ENCODE results near the gene NDUFV2. TPM values are rescaled to one million over a fixed set of nuclear protein-coding genes. Genes with fewer than 3 reads are reported as not detected.
A peak's percentile ranks its signal among the peaks of the same experiment; 100 is the strongest.

The NDUFV2 gene
- total RNA-seq, 1 experiment from 2014 or later: 215 TPM

DNA sequence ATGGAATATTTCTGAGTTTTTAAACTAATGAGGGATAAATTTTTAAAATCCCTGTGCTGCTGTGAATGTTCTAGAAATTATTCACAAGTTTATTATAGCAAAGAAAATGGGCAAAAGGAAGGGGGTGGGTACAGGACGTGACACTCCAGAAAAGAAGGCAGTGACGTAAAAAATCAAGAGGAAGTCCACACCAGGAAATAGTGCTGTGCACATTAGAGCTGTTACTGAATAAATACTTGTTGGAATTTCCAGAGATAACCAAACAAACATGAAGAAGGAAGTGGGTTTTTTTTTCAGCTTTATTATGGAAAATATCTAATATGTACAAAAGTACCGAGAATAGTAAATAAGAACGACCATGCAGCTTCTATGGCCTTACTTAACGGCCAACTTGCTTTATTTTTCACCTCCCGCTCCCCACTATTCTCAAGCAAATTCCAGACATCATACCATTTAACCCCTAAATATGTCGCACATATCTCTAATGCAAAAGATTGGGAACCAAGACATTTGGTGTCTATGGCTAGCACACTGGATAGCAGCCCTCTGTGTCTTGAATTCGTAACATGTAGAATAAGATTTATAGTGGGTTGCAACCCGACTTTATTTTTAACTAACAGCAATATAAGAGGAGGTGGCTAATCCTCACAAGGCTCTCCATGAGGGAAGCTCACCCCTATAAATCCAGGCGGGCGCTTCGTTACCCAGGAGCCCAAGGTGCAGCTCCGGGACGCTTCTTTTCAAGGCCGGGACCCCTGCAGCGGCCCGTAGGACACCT, 580 bp upstream of the NDUFV2 start:
- Histone ChIP-seq H3K4me3 (peak overlapping the region; percentile 100), H3K9me2 (ENCODE audit: insufficient read depth) (no peaks in the 10 kb centered on the region), H3K9me3 (ENCODE audit: insufficient read depth, low read depth) (no peaks in the 10 kb centered on the region), H3K36me3 (ENCODE audit: low read depth) (peaks cover 9% of the 10 kb centered on the region; the same call in 1 of the 2 replicates), H3K4me2 (peak overlapping the region; percentile 99), H4K20me1 (ENCODE audit: insufficient read depth) (peaks cover 34% of the 10 kb centered on the region), H3K79me2 (ENCODE audit: low read depth) (peaks cover 49% of the 10 kb centered on the region), H3K4me1 (replicated peaks; ENCODE audit: insufficient read depth) (peaks cover 38% of the 10 kb centered on the region), H2AFZ (peak overlapping the region; percentile 100), H3F3A (ENCODE audit: insufficient read depth, low read depth) (peaks cover 5% of the 10 kb centered on the region; the same call in 1 of the 2 replicates), H3K27ac (peak overlapping the region; percentile 86), H3K27me3 (ENCODE audit: insufficient read depth, low read depth) (no peaks in the 10 kb centered on the region)
- ChIA-PET CTCF (interaction anchor here (0.6 to 1.1 kb wide), 2 partner anchors 28 to 31 kb away, joined by 3 to 4 read pairs; no protein-coding TSS in a partner anchor), POLR2A (ENCODE audit: unreplicated experiment) (interaction anchor here (0.7 kb wide), 3 partner anchors 308 to 1415 kb away, joined by 3 to 12 read pairs (median 8); no protein-coding TSS in a partner anchor)
- TSS peak; percentile 90 for BruUV-seq (replicated peaks)
- TF ChIP-seq EZH2 (IDR thresholded peaks at IDR 0.05; ENCODE audit: low read depth): no peak
- TF ChIP-seq, protein P1, sequence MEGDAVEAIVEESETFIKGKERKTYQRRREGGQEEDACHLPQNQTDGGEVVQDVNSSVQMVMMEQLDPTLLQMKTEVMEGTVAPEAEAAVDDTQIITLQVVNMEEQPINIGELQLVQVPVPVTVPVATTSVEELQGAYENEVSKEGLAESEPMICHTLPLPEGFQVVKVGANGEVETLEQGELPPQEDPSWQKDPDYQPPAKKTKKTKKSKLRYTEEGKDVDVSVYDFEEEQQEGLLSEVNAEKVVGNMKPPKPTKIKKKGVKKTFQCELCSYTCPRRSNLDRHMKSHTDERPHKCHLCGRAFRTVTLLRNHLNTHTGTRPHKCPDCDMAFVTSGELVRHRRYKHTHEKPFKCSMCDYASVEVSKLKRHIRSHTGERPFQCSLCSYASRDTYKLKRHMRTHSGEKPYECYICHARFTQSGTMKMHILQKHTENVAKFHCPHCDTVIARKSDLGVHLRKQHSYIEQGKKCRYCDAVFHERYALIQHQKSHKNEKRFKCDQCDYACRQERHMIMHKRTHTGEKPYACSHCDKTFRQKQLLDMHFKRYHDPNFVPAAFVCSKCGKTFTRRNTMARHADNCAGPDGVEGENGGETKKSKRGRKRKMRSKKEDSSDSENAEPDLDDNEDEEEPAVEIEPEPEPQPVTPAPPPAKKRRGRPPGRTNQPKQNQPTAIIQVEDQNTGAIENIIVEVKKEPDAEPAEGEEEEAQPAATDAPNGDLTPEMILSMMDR (conservative IDR thresholded peaks at IDR 0.05): no peak
- DNase-seq: peak; percentile 17 to 84
- intact Hi-C loops (cut with micrococcal nuclease; ENCODE audit: unreplicated experiment): loop anchor here (1.0 to 2.0 kb wide), 5 partner anchors 15 to 490 kb away; partner anchors contain the start of gene ANKRD12

- Histone ChIP-seq H4K20me1 (ENCODE audit: insufficient read depth) (peaks cover 48% of the 10 kb centered on the region), H3K4me2 (peak overlapping the region; percentile 91), H3K27me3 (ENCODE audit: insufficient read depth, low read depth) (no peaks in the 10 kb centered on the region), H2AFZ (peak overlapping the region; percentile 77), H3F3A (ENCODE audit: insufficient read depth, low read depth) (peaks cover 5% of the 10 kb centered on the region; the same call in 1 of the 2 replicates), H3K36me3 (ENCODE audit: low read depth) (peaks cover 9% of the 10 kb centered on the region), H3K9me3 (ENCODE audit: insufficient read depth, low read depth) (no peaks in the 10 kb centered on the region), H3K27ac (peak overlapping the region; percentile 68), H3K79me2 (ENCODE audit: low read depth) (peaks cover 64% of the 10 kb centered on the region), H3K9me2 (ENCODE audit: insufficient read depth) (no peaks in the 10 kb centered on the region), H3K4me1 (replicated peaks; ENCODE audit: insufficient read depth) (peaks cover 40% of the 10 kb centered on the region), H3K4me3 (peak overlapping the region; percentile 100)
- no peak for TF ChIP-seq EZH2 (IDR thresholded peaks at IDR 0.05; ENCODE audit: low read depth)
- TF ChIP-seq, protein P1 (conservative IDR thresholded peaks at IDR 0.05): no peak
- intact Hi-C loops (cut with micrococcal nuclease; ENCODE audit: unreplicated experiment): loop anchor here (2.0 kb wide), 1 partner anchor 31 kb away; no protein-coding TSS in a partner anchor
- POLR2A ChIA-PET (ENCODE audit: unreplicated experiment): interaction anchor here (0.5 to 0.7 kb wide), 3 partner anchors 12 to 402 kb away, joined by 3 to 4 read pairs (median 3); no protein-coding TSS in a partner anchor
- BruUV-seq (replicated peaks): no TSS peak
- CTCF ChIA-PET: interaction anchor here (0.5 kb wide), 1 partner anchor 231 kb away, joined by 4 read pairs; the partner anchor contains the start of gene TWSG1
- DNase-seq: peak in 1 of 2 experiments; percentile 55
Observed at GRCh38 chr18:9103376-9103873, 926 bp downstream of the NDUFV2 start.

GRCh38 chr18:9104244-9104901, 1.9 kb downstream of the NDUFV2 start:
- peaks cover 9% of the 10 kb centered on the region for H3K36me3 ChIP-seq (ENCODE audit: low read depth)
- no peak for TF ChIP-seq EZH2 (IDR thresholded peaks at IDR 0.05; ENCODE audit: low read depth)
- TF ChIP-seq, protein P1 (conservative IDR thresholded peaks at IDR 0.05): no peak
- no peaks in the 10 kb centered on the region for H3K9me2 ChIP-seq (ENCODE audit: insufficient read depth)
- H3K4me3 ChIP-seq: peak overlapping the region; percentile 100
- peak overlapping the region; percentile 91 for H3K4me2 ChIP-seq
- intact Hi-C loops (cut with micrococcal nuclease; ENCODE audit: unreplicated experiment): no loop called here
- no peaks in the 10 kb centered on the region for H3K27me3 ChIP-seq (ENCODE audit: insufficient read depth, low read depth)
- H4K20me1 ChIP-seq (ENCODE audit: insufficient read depth): peaks cover 57% of the 10 kb centered on the region
- H3F3A ChIP-seq (ENCODE audit: insufficient read depth, low read depth): peaks cover 5% of the 10 kb centered on the region; the same call in 1 of the 2 replicates
- ChIA-PET POLR2A (ENCODE audit: unreplicated experiment) (interaction anchor here (0.5 to 0.6 kb wide), 2 partner anchors 246 to 401 kb away, joined by 3 to 4 read pairs; no protein-coding TSS in a partner anchor), CTCF (interaction anchor here (0.6 kb wide), 1 partner anchor 522 kb away, joined by 3 read pairs; no protein-coding TSS in a partner anchor)
- no peak overlapping the region for H3K27ac ChIP-seq
- peaks cover 40% of the 10 kb centered on the region for H3K4me1 ChIP-seq (replicated peaks; ENCODE audit: insufficient read depth)
- no peaks in the 10 kb centered on the region for H3K9me3 ChIP-seq (ENCODE audit: insufficient read depth, low read depth)
- H3K79me2 ChIP-seq (ENCODE audit: low read depth): peaks cover 73% of the 10 kb centered on the region
- DNase-seq: peak in 1 of 2 experiments; percentile 36
- BruUV-seq (replicated peaks): no TSS peak
- H2AFZ ChIP-seq: no peak overlapping the region

All from PC-9 (cell line).